ENCODE data around the gene AUP1.

Gene AUP1

GRCh38 chr2:74556831-74557370, 27.4 kb upstream of the AUP1 start:
- DNase-seq (ENCODE audit: low spot score), result no peak

GRCh38 chr2:74556159-74556558, 26.7 kb upstream of the AUP1 start:
- no peak for DNase-seq (ENCODE audit: low spot score)

DNA sequence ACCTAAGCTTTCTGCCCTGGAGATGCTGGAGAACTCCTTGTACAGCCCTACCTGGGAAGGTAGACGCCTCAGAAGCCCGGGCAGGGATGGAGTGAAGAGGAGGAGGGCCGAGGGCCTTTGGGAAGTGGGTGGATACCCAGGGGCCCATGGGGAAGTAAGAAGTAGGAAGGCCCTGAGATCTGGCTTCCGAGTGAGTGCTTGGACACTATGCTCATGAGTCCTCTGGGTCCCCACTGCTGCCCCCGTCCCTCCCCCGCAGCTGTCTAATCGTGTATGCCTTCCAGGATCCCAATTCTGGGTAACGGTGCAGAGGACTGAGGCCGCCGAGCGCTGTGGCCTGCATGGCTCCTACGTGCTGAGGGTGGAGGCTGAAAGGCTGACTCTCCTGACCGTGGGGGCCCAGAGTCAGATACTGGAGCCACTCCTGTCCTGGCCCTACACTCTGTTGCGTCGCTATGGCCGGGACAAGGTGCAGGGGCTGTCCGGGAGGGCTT, 26.2 kb upstream of the AUP1 start:
- DNase-seq (ENCODE audit: low spot score), result no peak

- peak; percentile 64 for DNase-seq (ENCODE audit: low spot score)
These were observed 25.5 kb upstream of the AUP1 start for GRCh38 chr2:74554820-74555531.

GRCh38 chr2:74553892-74554819, 24.6 kb upstream of the AUP1 start, which contains the start of the genes DOK1 and LOXL3:
TSS of gene DOK1 (plus strand) at chr2:74554720. CDS start at chr2:74554755, 35 bp downstream.
TSS of gene LOXL3 (minus strand) at chr2:74553942. CDS start at chr2:74552634, 1,308 bp downstream.
- peak; percentile 90 for DNase-seq (ENCODE audit: low spot score)

DNA sequence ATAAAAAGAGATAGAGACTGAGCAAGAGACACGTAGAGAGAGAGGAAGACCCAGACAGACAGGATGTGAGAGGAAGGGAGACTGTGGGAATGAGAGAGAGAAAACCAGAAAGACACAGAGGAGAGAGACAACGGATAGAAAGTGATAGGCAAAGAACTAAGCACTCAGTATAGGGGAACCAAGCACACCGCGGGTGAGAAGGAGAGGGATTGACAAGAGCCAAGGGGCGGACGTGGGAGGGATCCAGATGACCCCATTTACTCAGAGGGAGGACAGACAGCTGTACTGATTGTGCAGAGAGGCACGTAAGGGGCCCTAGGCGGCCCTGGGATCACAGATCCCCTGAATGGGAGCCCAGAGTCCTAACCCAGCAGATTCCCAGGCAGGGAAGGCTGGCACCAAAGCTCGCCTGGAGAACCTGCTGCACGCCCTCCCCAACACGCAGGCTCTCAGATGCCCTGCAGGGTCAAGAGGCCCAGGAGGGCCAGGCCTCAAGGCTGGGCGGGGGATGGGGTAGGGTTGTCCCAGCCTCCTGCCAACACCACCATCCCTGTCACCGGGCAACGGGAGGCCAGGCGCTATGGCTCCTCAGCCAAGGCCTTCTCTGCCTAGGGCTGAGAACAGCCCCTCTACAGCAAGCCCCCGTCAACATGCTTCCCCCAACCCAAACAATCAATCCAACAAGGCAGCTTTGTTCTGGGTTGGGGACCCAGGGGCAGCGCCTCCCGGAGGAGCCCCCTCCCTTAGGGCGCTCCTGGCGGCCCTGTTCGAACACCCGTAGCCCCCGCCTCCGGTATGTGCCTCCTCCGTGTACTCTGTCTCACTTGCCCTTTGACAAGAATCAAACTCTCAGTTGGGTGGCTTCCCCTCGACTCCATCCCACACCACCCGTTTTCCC, 23.7 kb upstream of the AUP1 start:
- DNase-seq (ENCODE audit: low spot score), result no peak

DNA sequence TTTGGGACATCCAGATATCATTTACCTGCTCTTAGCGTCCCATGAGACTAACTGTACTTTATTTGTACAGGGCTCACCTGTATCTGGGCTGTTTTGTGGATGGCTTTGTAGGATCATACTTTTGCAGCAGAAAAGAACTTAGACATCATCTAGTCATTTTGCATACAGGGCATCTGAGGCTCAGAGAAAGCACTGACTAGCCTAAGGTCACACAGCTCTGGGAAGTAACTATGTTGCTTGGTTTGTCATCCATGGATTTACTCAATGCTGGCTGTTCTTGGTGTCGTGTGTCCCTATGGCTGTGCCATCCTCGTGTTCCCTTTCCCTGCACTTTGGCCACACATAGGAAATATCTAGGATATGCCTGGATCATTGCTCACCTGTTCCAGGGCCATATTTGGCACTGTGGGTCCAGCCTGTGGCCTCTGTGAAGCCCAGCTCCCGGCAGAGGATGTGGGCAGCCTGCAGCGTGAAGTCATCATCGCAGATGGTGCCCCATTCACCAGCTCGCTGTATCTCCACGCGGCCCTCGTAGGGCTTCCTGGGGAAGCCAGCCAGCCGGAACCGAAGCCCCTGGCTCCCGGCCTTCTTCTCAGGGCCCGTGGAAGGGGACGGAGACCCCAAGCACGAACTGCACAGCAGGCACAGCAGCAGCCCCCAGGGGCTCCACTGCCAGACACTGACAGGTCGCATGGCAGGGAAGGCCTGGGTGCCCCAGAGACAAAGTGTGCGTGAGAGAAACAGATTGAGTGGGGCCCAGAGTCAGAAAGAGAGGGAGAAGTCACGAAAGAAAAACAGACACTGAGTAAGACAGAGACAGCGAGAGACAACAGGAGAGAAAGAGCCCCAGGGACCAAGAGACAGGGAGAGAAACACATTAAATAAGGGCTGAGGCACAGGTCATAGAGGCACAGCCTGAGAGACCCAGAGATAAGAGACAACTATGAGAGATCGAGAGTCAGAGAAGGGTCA, 22.7 kb upstream of the AUP1 start:
- no peak for DNase-seq (ENCODE audit: low spot score)

- DNase-seq (ENCODE audit: low spot score), result no peak
These were observed 22.0 kb upstream of the AUP1 start for GRCh38 chr2:74551530-74551929.

DNA sequence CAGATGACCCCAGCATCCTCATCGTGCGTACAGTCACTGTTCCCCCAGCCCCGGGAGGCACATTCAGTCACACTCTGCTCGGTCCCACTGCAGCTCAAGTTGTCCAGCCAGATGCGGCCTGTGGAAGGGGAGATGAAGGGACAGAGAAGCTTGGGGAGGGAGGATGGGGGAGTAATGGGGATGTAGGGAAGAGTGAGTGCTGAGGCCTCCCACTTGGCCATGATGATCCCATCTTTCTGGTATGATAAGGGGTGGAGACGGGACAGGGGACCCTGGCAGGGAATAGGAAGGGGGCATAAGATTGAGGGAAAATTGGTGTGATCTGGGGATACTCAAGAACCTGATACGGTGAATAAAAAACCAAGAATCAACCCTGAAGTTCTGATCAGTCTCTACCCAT, 20.7 kb upstream of the AUP1 start:
- no peak for DNase-seq (ENCODE audit: low spot score)

- DNase-seq (ENCODE audit: low spot score), result peak; percentile 48
These were observed 19.7 kb upstream of the AUP1 start for GRCh38 chr2:74548900-74549826.

- no peak for DNase-seq (ENCODE audit: low spot score)
These were observed 18.9 kb upstream of the AUP1 start for GRCh38 chr2:74548285-74548899.

DNA sequence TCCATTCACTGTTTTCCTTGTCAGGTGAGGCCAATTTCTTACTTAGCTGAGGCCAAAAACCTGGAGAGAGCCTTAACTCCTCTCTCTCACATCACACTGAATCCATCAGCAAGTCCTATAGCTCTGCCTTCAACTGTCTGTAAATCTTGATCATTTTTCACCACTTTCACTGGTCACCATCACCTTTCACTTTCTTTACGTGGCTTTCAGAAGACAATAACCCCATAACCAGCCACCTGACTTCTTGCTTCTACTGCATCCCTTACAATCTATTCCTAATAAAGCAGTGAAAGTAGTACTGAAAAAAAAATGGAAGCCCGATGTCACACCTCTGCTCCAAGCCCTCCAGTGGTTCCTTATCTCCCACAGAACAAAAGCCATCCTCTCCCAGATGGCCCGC, 16.5 kb upstream of the AUP1 start:
- DNase-seq (ENCODE audit: low spot score), result no peak

- DNase-seq (ENCODE audit: low spot score), result no peak
These were observed 15.1 kb upstream of the AUP1 start for GRCh38 chr2:74544634-74545033.

GRCh38 chr2:74542978-74543377, 13.5 kb upstream of the AUP1 start:
- no peak for DNase-seq (ENCODE audit: low spot score)

DNA sequence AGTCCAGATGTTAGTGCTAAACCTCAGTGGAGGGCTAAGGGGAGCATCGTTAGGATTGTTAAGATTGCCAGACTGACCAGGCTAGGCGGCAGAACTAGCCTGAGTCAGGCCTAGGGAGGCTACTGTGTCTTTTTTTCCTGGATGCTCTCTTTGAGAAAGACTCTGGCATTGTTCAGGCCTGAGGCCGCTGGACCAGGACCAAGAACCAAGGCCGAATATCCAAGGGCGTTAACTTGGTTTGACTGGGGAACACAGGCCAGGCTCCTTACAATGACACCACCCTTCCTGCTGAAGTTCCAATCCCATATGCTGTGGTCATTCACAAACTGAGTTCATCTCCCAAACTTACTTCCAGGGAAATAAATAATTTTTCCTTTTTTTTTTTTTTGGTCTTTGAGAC, 10.8 kb upstream of the AUP1 start:
- DNase-seq (ENCODE audit: low spot score), result no peak

GRCh38 chr2:74538881-74539339, 9.4 kb upstream of the AUP1 start:
- DNase-seq (ENCODE audit: low spot score), result peak; percentile 29

GRCh38 chr2:74537140-74537539, 7.6 kb upstream of the AUP1 start:
- no peak for DNase-seq (ENCODE audit: low spot score)

- no peak for DNase-seq (ENCODE audit: low spot score)
These were observed 6.9 kb upstream of the AUP1 start for GRCh38 chr2:74536166-74536950.

Data from germinal center (tissue), 1 donor.